GM12865 (cell line): Measurements from ENCODE around the gene ABHD12.
A peak's percentile ranks its signal among the peaks of the same experiment; 100 is the strongest.

ENCODE experiments used
- DNase-seq: peaks from one replicate; pipeline ENCODE4 v3.0.0; 2010; ENCODE audit warnings: low read depth
- H3K4me3 ChIP-seq: 2 replicates; pipeline ENCODE4 v1.5.1; 2011; ENCODE audit warnings: mild to moderate bottlenecking, low read depth, low read length, control low read depth
- CTCF ChIP-seq: IDR thresholded peaks from 2 replicates; pipeline ENCODE4 v1.5.1; 2011; ENCODE audit warnings: low read length, control low read depth, low read depth, inconsistent platforms; ENCODE audit not compliant: insufficient read depth; ENCODE audit errors: missing control alignments

The ABHD12 gene

GRCh38 chr20:25299806-25300205 is 90.8 kb downstream of the ABHD12 start:
- no peak overlapping the region for H3K4me3 ChIP-seq
- no peak for TF ChIP-seq CTCF
- no peak for DNase-seq

- peak; percentile 86 for DNase-seq
- TF ChIP-seq CTCF = no peak
- peak overlapping the region; percentile 27 for H3K4me3 ChIP-seq
Observed at GRCh38 chr20:25297141-25297905, 93.3 kb downstream of the ABHD12 start.

GRCh38 chr20:25296094-25297093 is 94.2 kb downstream of the ABHD12 start:
- peak; percentile 69 for DNase-seq
- peak; percentile 43 for TF ChIP-seq CTCF
- H3K4me3 ChIP-seq = peak overlapping the region; percentile 27

- TF ChIP-seq CTCF = no peak
- no peak overlapping the region for H3K4me3 ChIP-seq
- no peak for DNase-seq
Observed at GRCh38 chr20:25295386-25296093, 95.1 kb downstream of the ABHD12 start.

GRCh38 chr20:25294459-25295385 is 95.9 kb downstream of the ABHD12 start:
- H3K4me3 ChIP-seq = no peak overlapping the region
- DNase-seq = peak; percentile 80
- peak; percentile 93 for TF ChIP-seq CTCF
